ENCODE data around the gene GP1BA. TPM values are rescaled to one million over a fixed set of nuclear protein-coding genes. Genes with fewer than 3 reads are reported as not detected.

The GP1BA gene
- total and polyA plus RNA-seq, 10 donors: 1.8 to 6.1 (median 2.8) TPM

DNA sequence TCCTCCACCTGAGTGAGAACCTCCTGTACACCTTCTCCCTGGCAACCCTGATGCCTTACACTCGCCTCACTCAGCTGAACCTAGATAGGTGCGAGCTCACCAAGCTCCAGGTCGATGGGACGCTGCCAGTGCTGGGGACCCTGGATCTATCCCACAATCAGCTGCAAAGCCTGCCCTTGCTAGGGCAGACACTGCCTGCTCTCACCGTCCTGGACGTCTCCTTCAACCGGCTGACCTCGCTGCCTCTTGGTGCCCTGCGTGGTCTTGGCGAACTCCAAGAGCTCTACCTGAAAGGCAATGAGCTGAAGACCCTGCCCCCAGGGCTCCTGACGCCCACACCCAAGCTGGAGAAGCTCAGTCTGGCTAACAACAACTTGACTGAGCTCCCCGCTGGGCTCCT lies 679 bp downstream of the GP1BA start:
- intact Hi-C loops (cut with DNase I; ENCODE audit: low total_unique reads): loop anchor here (10.0 kb wide), 1 partner anchor 62 kb away; the partner anchor contains the start of genes INCA1 and KIF1C
- H3K27ac ChIP-seq: no peak overlapping the region
- H3K9me3 ChIP-seq: no peaks in the 10 kb centered on the region
- peaks cover 0 to 26% (median 13%) of the 10 kb centered on the region in 6 donors for H3K36me3 ChIP-seq
- peak in 1 of 3 donors; percentile 69 for TF ChIP-seq POLR2AphosphoS5 (IDR thresholded peaks at IDR 0.05)
- TF ChIP-seq, protein P1, sequence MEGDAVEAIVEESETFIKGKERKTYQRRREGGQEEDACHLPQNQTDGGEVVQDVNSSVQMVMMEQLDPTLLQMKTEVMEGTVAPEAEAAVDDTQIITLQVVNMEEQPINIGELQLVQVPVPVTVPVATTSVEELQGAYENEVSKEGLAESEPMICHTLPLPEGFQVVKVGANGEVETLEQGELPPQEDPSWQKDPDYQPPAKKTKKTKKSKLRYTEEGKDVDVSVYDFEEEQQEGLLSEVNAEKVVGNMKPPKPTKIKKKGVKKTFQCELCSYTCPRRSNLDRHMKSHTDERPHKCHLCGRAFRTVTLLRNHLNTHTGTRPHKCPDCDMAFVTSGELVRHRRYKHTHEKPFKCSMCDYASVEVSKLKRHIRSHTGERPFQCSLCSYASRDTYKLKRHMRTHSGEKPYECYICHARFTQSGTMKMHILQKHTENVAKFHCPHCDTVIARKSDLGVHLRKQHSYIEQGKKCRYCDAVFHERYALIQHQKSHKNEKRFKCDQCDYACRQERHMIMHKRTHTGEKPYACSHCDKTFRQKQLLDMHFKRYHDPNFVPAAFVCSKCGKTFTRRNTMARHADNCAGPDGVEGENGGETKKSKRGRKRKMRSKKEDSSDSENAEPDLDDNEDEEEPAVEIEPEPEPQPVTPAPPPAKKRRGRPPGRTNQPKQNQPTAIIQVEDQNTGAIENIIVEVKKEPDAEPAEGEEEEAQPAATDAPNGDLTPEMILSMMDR (IDR thresholded peaks at IDR 0.05 in 8 of 11, conservative IDR thresholded peaks at IDR 0.05 in 3 of 11): no peak
- no peak overlapping the region for H3K4me3 ChIP-seq
- peaks cover 8 to 51% (median 18%) of the 10 kb centered on the region in 6 donors for H3K4me1 ChIP-seq
- 91 to 99% (median 92%) methylated on average over 12 of the region's 12 CpGs for WGBS, 5 donors
- no peak for DNase-seq
- no peaks in the 10 kb centered on the region for H3K27me3 ChIP-seq (replicated peaks in 1 of 7)

DNA sequence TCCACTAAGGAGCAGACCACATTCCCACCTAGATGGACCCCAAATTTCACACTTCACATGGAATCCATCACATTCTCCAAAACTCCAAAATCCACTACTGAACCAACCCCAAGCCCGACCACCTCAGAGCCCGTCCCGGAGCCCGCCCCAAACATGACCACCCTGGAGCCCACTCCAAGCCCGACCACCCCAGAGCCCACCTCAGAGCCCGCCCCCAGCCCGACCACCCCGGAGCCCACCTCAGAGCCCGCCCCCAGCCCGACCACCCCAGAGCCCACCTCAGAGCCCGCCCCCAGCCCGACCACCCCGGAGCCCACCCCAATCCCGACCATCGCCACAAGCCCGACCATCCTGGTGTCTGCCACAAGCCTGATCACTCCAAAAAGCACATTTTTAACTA lies 1.6 kb downstream of the GP1BA start:
- H3K9me3 ChIP-seq: no peaks in the 10 kb centered on the region
- intact Hi-C loops (cut with DNase I; ENCODE audit: low total_unique reads): loop anchor here (10.0 kb wide), 1 partner anchor 61 kb away; the partner anchor contains the start of genes INCA1 and KIF1C
- no peak for DNase-seq
- TF ChIP-seq POLR2A (IDR thresholded peaks at IDR 0.05): no peak
- TF ChIP-seq POLR2AphosphoS5 (IDR thresholded peaks at IDR 0.05): no peak
- TF ChIP-seq, protein P1 (IDR thresholded peaks at IDR 0.05 in 8 of 11, conservative IDR thresholded peaks at IDR 0.05 in 3 of 11): no peak
- H3K27me3 ChIP-seq (replicated peaks in 1 of 7): no peaks in the 10 kb centered on the region
- H3K4me3 ChIP-seq: peak overlapping the region in 1 of 8 donors; percentile 26
- H3K27ac ChIP-seq: peak overlapping the region in 3 of 8 donors; percentile 13 to 55 (median 52)
- 61 to 79% (median 67%) methylated on average over 7 to 16 of the region's 16 CpGs for WGBS, 5 donors
- peaks cover 11 to 60% (median 26%) of the 10 kb centered on the region in 6 donors for H3K4me1 ChIP-seq
- H3K36me3 ChIP-seq: peaks cover 0 to 34% (median 19%) of the 10 kb centered on the region in 6 donors

- Histone ChIP-seq H3K4me1 (peaks cover 17 to 68% (median 34%) of the 10 kb centered on the region in 6 donors), H3K27me3 (replicated peaks in 1 of 7) (no peaks in the 10 kb centered on the region), H3K9me3 (no peaks in the 10 kb centered on the region), H3K4me3 (peak overlapping the region in 1 of 8 donors; percentile 26), H3K27ac (peak overlapping the region in 7 of 8 donors; percentile 13 to 55 (median 38)), H3K36me3 (peaks cover 0 to 34% (median 19%) of the 10 kb centered on the region in 6 donors)
- 15 to 21% (median 17%) methylated on average over 14 of the region's 14 CpGs for WGBS, 5 donors
- intact Hi-C loops (cut with DNase I; ENCODE audit: low total_unique reads): loop anchor here (10.0 kb wide), 1 partner anchor 60 kb away; the partner anchor contains the start of genes INCA1 and KIF1C
- no peak for TF ChIP-seq POLR2A (IDR thresholded peaks at IDR 0.05)
- TF ChIP-seq, protein P1 (IDR thresholded peaks at IDR 0.05 in 8 of 11, conservative IDR thresholded peaks at IDR 0.05 in 3 of 11): peak in 3 of 11 experiments; percentile 14 to 31 (median 25)
- peak; percentile 59 to 77 (median 73) for TF ChIP-seq POLR2AphosphoS5 (IDR thresholded peaks at IDR 0.05)
- no peak for DNase-seq
Measured at GRCh38 chr17:4934173-4934979, 2.3 kb downstream of the GP1BA start.

DNA sequence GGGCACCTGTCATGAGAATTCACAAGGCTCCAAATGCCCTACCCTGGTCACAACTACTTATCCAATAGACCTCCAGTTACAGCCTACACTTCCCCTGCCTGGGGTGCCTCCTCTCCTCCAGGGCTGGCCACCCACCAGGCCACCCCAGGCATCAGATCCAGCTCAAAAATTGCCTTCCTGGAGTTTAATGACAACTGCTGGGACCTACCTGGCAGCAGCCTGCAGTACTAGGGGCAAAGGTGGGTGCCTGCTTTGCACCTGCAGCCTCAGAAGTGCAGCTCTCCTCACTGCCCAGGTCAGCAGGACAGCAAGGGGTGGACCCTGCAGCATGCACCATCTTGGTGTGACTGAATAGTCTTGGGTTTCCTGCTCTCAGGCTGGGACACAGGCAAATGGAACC lies 3.6 kb downstream of the GP1BA start:
- peaks cover 0 to 34% (median 19%) of the 10 kb centered on the region in 6 donors for H3K36me3 ChIP-seq
- TF ChIP-seq POLR2AphosphoS5 (IDR thresholded peaks at IDR 0.05): peak in 1 of 3 donors; percentile 7
- TF ChIP-seq, protein P1 (IDR thresholded peaks at IDR 0.05 in 8 of 11, conservative IDR thresholded peaks at IDR 0.05 in 3 of 11): no peak
- no peak for DNase-seq
- no peaks in the 10 kb centered on the region for H3K27me3 ChIP-seq (replicated peaks in 1 of 7)
- no peak overlapping the region for H3K4me3 ChIP-seq
- intact Hi-C loops (cut with DNase I; ENCODE audit: low total_unique reads): loop anchor here (10.0 kb wide), 1 partner anchor 59 kb away; the partner anchor contains the start of genes INCA1 and KIF1C
- peak overlapping the region in 1 of 8 donors; percentile 21 for H3K27ac ChIP-seq
- H3K9me3 ChIP-seq: no peaks in the 10 kb centered on the region
- peaks cover 17 to 71% (median 39%) of the 10 kb centered on the region in 6 donors for H3K4me1 ChIP-seq

Data from spleen (tissue), 11 donors.